Chondrocyte (in vitro differentiated cells): Measurements from ENCODE around the gene PRKCB. TPM values are rescaled to one million over a fixed set of nuclear protein-coding genes. Genes with fewer than 3 reads are reported as not detected.

Experiments used
- DNase-seq: peaks from one replicate; pipeline ENCODE4 v3.0.0; 2021; ENCODE audit warnings: mixed read lengths, low spot score
- H3K27ac Mint-ChIP-seq: one replicate; pipeline ENCODE4 v1.8.0; 2021; ENCODE audit warnings: mild to moderate bottlenecking, moderate library complexity, mixed read lengths; ENCODE audit not compliant: unreplicated experiment
- H3K27me3 Mint-ChIP-seq: 2 replicates; pipeline ENCODE4 v1.8.0; 2021; ENCODE audit warnings: low read depth, mixed read lengths
- H3K36me3 Mint-ChIP-seq: 2 replicates; pipeline ENCODE4 v1.8.0; 2021; ENCODE audit warnings: low read depth, mixed read lengths
- H3K4me1 Mint-ChIP-seq: 2 replicates; pipeline ENCODE4 v1.8.0; 2021; ENCODE audit warnings: low read depth, mild to moderate bottlenecking, mixed read lengths
- H3K4me3 Mint-ChIP-seq: one replicate; pipeline ENCODE4 v1.8.0; 2021; ENCODE audit warnings: mild to moderate bottlenecking, moderate library complexity, mixed read lengths; ENCODE audit not compliant: unreplicated experiment
- H3K9me3 Mint-ChIP-seq: 2 replicates; pipeline ENCODE4 v1.8.0; 2021; ENCODE audit warnings: low read depth, mixed read lengths
- CTCF ChIP-seq: fragments of 200-600 bp; sonication (generic); IDR thresholded peaks from 2 replicates; pipeline ENCODE4 v1.5.0; 2021; ENCODE audit warnings: antibody characterized with exemption, mild to moderate bottlenecking, moderate library complexity
- total RNA-seq: library from RNA; stranded (reverse); gene quantifications from 3 replicates; pipeline ENCODE4 v1.2.1, GENCODE V29; 2021

PRKCB gene
- total RNA-seq, 1 donor from 2014 or later: not detected

GRCh38 chr16:23974223-23974622 is 138.4 kb downstream of the PRKCB start:
- no peak for DNase-seq
- Mint-ChIP-seq H3K4me1 (no peaks in the 10 kb centered on the region), H3K36me3 (no peaks in the 10 kb centered on the region), H3K9me3 (peaks cover 5% of the 10 kb centered on the region), H3K27ac (no peak overlapping the region), H3K27me3 (no peaks in the 10 kb centered on the region), H3K4me3 (no peak overlapping the region)
- TF ChIP-seq CTCF: no peak

GRCh38 chr16:23975293-23975692 is 139.5 kb downstream of the PRKCB start:
- H3K27me3 Mint-ChIP-seq: no peaks in the 10 kb centered on the region
- peaks cover 5% of the 10 kb centered on the region for H3K9me3 Mint-ChIP-seq
- H3K4me3 Mint-ChIP-seq: no peak overlapping the region
- no peak for TF ChIP-seq CTCF
- H3K4me1 Mint-ChIP-seq: no peaks in the 10 kb centered on the region
- no peak for DNase-seq
- H3K36me3 Mint-ChIP-seq: no peaks in the 10 kb centered on the region
- no peak overlapping the region for H3K27ac Mint-ChIP-seq

- Mint-ChIP-seq H3K9me3 (peaks cover 5% of the 10 kb centered on the region), H3K27me3 (no peaks in the 10 kb centered on the region), H3K4me3 (no peak overlapping the region), H3K36me3 (no peaks in the 10 kb centered on the region), H3K27ac (no peak overlapping the region), H3K4me1 (no peaks in the 10 kb centered on the region)
- DNase-seq: no peak
- no peak for TF ChIP-seq CTCF
Observed at GRCh38 chr16:23976091-23976490, 140.3 kb downstream of the PRKCB start.

- no peaks in the 10 kb centered on the region for H3K4me1 Mint-ChIP-seq
- no peak for DNase-seq
- peaks cover 5% of the 10 kb centered on the region for H3K9me3 Mint-ChIP-seq
- no peaks in the 10 kb centered on the region for H3K27me3 Mint-ChIP-seq
- no peak overlapping the region for H3K4me3 Mint-ChIP-seq
- H3K36me3 Mint-ChIP-seq: no peaks in the 10 kb centered on the region
- H3K27ac Mint-ChIP-seq: no peak overlapping the region
- no peak for TF ChIP-seq CTCF
Observed at GRCh38 chr16:23976524-23976923, 140.7 kb downstream of the PRKCB start.

- H3K4me1 Mint-ChIP-seq: no peaks in the 10 kb centered on the region
- no peaks in the 10 kb centered on the region for H3K36me3 Mint-ChIP-seq
Observed at GRCh38 chr16:23979441-23979840, 143.7 kb downstream of the PRKCB start.

More at GRCh38 chr16:23979441-23979840, 143.7 kb downstream of the PRKCB start:
- Mint-ChIP-seq H3K4me3 (no peak overlapping the region), H3K27me3 (peaks cover 3% of the 10 kb centered on the region), H3K27ac (no peak overlapping the region), H3K9me3 (peaks cover 1% of the 10 kb centered on the region)
- no peak for TF ChIP-seq CTCF
- no peak for DNase-seq
